SKM-1 treated with dmso at 0.1 percent for 144 hours (cell line): ENCODE results near the gene TNNT3.
"Not testable (repeated sequence)": the region's sequence is repeated elsewhere in the genome, so short reads cannot be mapped to it uniquely, and the experiment has no call there.

Experiments
- DNase-seq: peaks from one replicate; lab custom pipeline; 2025; ENCODE audit not compliant: unreplicated experiment; lab: John Stamatoyannopoulos, UW

Gene TNNT3

DNA sequence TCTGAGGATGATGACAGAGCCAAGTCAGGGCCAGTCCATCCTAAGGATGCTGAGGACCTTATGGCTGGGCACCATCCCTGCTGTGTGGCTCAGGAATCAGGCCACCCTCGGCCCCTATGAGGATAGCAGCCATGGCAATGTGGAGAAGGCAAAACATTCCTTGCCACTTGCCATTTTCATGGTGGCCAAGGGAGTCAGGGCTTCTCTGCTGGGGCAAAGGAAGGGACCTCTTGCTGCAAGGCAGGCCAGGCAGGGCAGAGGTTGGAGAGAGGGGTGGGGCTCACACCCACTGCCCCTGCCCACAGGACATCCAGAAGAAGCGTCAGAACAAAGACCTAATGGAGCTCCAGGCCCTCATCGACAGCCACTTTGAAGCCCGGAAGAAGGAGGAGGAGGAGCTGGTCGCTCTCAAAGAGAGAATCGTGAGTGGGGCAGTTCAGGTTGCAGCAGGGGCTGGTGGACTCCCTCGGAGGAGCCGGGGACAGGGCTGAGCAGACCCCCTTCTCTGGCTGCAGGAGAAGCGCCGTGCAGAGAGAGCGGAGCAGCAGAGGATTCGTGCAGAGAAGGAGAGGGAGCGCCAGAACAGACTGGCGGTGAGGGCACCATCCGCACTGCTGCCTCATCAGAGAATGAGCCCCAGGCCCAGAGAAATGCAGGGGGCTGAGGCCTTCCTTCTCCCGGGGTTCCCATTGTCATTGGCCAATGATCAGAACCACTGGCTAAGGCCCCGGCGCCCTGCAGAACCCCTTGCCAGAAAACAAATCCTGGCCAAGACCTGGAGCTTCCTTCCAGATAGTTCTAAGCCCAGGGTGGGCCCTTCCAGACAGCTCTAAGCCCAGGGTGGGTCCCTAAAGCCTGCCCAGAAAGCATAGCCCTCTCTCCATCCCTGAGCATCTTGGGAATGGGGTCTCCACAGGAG is 14.2 kb downstream of the TNNT3 start:
- no peak for DNase-seq

DNA sequence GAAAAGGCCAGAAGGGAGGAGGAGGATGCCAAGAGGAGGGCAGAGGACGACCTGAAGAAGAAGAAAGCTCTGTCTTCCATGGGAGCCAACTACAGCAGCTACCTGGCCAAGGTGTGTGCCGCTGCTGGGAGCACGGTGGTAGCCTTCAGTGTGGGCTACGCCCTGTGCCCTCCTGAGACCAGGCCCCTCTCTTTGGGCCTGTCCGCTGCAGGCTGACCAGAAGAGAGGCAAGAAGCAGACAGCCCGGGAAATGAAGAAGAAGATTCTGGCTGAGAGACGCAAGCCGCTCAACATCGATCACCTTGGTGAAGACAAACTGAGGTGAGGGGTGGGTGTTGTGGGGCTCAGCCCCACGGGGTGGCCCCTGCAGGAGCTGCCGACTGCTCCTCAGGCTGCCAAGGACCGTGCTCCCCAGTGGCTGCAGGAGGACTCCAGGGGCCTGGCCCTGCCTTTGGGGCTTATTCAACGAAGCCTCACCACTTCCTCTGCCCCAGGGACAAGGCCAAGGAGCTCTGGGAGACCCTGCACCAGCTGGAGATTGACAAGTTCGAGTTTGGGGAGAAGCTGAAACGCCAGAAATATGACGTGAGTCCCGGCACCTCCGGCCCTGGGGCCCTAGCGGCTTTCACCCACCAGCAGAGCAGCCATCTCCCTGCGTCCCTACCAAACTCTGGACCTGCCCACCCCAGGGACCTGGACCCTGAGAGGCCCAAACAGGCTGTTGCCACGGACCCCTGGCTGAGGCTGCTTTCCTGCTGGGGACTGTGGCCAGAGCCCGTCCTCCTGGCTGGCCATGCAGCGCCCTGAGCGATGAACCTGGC is 15.0 kb downstream of the TNNT3 start:
- DNase-seq: no peak

DNA sequence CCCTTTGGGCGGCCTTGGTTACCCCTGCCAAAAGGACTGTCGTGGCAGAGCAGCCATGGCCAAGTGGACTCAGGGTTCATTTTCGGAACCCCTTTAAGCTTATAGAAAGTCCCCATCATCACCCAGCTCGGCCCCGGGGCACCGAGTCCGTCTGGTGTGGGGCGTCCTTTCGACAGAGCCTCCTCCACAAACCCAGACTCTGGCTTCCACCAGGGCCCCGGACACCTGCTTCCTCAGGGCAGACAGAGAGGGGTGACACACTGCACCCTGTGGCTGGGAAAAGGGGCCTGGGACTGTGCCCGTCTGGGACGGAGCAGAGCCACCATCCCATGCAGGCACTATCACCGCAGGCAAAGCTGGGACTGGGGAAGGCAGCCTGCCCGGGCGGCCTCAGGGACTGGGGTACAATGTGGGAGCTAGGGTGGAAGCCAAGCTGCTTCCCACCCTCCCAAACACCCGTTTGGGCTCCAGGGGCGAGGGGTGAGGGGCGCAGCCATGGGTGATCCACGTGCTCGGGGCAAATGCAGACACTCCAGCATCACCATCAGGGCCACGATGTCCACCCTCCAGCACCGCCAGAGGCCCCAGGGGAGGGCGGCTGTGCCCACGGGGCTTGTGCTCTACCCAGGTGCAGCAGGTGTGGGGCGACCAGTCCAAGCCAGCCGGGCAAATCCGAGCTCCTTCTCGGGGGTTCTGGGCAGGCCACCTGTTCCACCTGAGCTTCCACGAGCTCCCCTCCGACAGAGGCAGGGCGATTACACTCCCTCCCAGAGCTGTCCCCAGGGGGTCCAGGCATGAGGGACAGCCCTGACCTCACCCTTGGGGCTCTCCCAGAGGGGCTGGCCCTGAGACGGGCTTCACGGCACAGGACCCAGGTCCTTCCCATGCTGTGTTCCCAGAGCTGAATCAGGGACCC is 15.9 kb downstream of the TNNT3 start:
- no peak for DNase-seq

DNA sequence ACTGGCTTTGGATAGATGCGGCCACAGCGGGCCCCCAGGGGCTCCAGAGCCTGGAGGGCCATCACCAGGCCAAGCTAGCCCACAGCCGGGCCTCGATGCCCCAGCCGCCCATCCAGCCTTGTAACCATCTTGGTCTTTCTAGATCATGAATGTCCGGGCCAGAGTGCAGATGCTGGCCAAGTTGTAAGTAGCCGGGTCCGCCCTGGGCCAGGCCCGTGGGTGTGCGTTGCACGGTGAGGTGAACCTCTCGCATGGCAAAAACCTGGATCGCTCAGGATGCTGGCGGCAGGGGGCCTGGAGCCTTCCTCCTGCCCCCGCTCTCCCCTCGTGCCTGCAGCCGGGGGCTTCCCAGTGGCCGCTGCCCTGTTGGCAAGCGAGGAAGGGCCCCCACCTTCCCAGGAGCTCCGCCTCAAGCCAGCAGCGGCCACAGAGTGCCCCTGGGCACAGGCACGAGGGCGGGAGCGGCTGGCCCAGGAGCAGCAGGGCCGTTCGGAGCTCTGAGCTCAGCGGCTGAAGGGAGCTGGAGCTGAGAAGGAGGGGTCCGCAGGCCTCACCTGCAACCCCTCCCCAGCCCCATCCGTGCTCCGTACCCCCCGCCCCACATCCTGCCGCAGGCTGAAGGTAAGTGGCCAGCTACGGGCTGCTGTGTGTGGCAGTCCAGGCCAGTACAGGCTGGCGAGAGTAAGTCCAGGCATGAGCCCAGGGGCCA is 16.7 kb downstream of the TNNT3 start:
- no peak for DNase-seq

DNA sequence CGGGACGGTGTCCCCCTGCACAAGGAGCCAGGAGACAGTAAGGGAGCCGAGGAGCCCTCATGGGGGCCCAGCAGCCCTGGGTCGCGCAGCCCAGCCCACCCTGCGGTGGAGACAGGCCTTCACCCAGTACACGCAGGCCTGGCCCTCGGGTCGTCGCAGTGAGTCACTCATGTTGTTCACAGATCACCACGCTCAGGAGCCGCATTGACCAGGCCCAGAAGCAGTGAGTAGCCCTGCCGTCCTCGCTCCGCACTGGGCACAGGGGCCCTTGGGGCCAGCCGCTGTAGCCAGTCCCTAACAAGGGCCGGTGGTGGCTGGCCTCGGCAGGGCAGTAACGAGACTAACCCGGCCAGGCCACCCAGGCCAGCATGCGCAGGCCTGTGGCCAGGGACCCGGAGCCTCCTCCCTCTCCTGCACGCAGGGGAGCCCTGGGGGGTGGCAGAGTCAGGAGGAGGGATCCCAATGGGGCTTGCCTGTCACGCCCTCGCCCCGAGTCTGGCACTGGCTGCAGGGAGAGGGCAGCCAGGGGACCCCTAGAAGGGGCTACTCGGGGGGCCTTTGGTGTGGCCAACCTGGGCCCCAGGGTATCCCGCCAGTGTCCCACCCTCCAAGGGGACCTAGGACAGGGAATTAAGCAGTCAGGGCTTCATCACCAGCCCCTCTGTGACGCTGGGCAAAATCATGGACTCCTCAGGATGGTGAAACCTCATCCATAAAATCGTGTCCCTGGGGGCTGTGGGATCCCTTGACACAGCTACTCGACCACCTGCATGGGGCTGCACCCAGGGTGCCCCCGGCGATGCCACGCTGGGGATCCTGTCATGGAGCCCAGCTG is 17.5 kb downstream of the TNNT3 start:
- no peak for DNase-seq

DNA sequence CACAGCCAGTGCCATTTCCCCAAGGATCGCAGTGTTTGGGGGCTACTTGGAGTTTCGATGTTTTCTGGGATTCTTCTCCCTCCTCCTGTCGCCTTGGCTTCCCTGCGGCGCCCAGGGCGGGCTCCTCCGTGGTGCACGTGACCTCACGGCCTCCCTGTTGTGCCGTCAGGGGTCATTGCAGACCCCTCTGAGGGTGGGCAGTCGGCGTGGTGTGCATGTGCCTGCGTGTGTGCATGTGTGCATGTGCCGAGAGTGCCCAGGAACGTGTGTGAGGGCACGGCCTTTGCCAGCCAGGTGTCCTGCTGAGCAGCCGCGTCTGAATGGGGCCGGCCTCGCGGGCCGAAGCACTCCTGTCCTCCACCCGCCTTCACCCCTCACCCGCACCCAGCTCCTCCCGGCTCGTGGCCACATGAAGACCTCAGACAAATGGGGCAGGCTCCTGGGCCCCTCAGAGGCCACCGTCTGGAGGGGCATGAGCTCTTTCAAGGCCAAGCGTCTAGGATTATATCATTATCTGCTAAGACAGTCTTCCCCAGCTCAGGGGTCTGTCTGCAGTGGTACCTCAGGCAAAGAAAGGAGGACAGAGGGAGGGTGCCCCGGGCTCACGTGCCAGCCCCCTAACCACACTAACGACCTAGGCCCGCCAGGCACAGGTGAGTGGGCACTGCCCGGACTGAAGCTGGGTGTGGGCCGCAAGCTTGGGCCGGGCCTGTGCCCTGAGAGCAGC is 18.3 kb downstream of the TNNT3 start:
- no peak for DNase-seq

DNA sequence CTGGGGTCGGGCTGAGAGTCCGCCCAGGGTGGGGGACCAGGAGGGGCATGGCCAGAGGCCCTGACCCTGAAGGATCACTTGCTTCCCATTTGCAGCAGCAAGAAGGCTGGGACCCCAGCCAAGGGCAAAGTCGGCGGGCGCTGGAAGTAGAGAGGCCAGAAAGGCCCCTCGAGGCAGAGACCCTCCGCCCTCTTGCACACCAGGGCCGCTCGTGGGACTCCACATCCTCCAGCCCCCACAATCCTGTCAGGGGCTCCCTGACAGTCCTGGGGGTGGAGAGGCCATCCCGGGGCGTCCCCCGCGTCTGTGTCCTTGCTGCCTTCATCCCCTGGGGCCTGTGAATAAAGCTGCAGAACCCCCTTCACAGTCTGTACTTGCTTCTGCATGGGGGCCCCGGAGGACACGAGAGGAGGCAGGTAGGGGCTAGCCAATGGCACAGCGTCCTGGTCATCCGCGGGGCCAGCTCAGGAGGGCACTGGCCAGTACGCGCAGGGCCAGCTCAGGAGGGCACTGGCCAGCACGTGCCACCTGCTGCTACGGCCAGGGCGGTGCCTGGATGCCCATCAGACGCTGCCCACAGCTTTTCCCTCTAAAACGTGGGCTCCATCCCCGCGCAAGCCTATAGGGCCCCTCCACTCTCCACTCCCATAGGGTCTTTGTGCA is 19.0 kb downstream of the TNNT3 start:
- DNase-seq: no peak

DNA sequence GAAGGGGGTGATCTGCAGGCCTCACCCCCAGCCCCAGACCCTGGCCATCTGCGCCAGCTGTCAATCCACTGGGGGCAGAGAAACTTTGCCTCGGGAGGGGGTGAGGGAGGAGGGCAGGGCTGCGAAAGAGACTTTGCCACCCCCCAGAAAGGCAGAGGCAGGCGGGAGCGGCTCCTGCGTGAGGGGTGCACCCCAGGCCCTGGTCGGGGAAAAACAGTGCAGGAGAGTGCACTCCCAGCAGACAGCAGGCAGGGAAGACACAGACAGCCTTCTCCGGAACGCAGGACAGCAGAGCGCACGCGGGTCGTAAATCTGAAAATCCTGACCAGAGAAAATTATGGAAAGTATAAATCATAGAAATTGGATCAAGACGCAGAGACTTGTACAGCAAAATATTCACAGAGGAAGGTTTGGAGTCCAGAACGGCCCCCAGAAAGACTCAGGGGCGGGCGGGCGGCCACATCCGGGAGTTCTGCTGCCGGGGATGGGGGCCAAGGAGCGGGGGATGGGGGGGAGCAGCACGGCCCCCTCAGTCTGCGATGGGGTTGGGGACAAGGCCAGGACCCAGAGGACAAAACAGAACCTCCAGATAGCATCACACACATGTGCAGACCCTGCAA is 19.6 kb downstream of the TNNT3 start:
- DNase-seq: no peak

DNA sequence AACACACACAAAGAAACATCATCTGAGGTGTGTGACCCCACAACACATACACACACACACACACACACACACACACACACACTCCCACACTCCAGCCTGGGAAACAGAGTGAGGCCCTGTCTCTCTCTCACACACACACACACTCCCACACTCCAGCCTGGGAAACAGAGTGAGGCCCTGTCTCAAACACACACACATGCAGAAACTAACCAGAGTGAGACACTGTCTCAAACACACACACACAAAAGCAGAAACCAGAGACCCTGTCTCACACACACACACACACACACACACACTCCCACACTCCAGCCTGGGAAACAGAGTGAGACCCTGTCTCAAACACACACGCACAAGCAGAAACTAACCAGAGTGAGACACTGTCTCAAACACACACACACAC is 20.3 kb downstream of the TNNT3 start:
- not testable (repeated sequence) for DNase-seq

DNA sequence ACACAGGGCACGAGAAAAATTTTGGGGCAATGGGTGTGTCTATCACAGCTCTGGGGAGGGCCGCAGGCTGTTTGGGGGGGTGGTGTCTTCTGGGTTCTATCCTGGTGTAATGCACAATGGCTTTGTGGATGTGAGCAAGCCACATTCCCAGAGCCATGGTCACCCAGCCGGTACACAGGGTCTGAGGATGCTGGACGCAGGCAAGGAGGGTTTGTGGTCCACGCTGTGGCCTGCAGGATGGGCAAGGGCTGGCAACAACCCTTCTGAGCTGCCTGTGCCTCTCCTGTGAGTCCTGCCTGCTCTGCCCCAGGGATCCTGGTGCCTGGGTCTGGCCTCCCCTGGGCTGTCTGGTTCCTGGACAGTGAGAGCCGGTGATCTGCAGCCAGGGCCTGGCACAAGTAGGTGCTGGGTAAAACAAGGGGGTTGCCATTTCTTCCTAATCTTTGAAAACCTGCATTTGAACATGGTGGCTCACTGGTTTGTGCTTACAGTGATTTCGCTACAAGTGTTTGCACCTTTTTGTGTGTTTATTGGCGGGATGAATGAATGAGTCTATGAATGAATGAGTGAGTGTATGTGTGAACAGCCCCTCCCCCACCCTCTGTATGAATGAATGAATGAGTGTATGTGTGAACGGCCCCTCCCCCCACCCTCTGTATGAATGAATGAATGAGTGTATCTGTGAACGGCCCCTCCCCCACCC is 23.2 kb downstream of the TNNT3 start:
- DNase-seq: no peak

DNA sequence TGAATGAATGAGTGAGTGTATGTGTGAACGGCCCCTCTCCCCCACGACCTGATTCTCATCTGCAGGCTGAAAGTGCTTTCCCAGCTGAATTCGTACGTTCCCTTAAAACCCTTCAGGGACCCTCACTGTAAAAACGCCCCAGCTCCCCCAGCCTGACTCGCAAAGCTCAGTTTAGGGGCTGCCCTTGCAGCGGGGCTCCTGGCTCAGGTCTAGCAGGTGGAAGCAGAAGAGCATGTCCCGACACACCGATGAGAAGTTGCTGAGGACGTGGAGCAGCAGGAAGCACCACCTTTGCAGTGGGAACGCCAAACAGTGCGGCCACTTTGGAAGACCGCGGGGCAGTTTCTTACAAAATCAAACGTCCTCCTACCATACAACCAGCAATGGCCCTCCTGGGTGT is 24.1 kb downstream of the TNNT3 start:
- no peak for DNase-seq

DNA sequence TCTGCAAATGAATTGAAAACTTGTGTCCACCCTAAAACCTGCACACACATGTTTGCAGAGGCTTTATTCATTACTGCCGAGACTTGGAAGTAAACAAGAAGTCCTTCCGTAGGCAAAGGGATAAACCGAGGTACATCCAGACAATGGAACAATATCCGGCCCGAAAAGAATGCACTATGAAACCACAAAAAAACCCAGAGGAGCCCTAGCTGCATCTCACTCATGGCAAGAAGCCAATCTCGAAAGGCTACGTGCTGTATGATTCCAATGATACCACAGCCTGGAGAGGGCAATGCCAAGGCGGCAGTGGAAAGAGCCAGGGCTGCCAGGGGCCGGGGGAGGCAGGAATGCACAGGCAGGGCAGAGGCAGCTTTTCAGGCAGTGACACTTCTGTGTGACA is 24.5 kb downstream of the TNNT3 start:
- no peak for DNase-seq

DNA sequence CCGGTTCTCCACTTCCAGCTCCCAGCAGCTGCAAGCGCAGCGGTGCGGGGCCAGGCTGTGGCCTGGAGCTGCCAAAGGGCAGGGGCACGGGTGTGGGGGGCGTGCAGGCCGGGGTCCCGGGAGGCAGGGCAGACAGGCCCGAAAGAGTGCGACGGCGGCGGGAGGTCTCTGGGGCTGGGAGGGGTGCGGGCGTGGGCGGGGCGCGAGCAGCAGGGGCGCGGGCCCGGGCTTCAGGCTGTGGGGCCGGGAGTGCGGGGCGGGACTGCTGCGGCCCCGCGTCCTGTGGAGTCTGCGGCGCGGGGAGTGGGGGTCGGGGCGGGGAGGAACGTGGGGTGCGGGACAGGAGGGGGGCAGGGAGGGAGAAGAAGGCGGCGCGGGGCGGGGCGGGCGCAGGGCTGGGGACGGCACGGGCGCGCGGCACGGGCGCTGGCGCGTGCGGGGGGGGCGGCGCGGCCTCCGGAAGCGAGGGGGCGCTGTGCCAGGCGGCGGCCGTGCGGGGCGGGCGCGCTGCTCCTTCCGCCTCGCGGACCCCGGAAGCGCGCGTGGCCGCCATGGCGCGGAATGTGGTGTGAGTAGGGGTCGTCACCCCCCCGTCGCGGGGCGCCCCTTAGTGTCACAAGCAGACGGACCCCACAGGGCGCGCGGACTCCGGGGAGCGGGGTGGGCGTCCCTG is 27.4 kb downstream of the TNNT3 start, which contains the start of gene MRPL23:
Gene MRPL23, plus strand, starts transcription at position 521 of the 673 bp plus-strand sequence. Its CDS starts 31 bp downstream, at position 552.
- no peak for DNase-seq

DNA sequence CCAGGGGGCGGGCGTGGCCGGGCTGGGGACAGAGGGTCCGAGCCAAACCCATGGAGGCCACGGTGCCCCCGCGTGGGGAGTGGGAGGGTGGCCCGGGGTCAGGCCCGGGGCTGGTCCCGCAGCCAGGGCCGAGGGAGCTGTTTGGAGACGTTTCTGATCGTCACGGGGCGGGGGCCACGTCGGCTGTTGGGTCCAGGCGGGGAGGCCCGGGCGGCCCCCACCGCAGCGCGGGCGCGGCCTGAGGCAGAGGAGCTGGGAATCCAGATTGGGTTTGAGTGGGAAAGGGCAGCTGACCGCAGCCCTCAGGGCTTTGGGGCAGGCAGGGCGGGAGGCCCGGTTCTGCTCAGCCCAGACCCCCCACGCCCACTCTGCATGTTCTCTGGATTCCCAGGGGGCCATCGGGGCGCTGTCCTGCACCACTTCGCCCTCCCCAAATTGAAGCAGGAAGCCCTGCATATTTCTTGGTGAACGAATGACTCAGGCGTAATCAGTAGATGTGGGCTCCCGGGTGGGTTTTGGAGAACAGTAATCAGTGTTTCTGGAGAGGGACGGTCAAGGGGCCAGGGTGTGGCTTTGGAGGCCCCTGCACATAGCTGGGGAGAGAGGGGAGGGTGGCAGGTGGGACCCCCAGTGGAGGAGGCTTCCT is 28.2 kb downstream of the TNNT3 start:
- no peak for DNase-seq

DNA sequence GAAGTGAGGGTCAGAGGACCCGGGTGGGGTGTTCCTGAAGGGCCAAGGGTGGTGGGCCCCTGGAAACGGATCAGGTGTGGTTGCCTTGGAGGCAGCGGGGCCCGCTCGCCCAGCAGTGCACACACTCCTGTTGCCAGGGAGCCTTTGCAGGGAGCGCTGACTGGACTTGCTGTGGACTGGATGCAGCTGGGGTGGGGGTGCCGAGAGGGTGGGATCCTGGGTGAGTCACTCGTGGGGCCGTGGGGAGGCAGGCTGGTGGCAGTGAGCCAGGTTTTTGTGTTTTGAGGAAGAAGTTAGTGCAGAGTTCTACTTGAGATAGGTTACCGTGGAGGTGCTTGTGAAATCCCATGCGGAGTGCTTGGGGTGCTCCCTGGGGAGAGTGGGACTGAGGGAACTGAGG is 28.9 kb downstream of the TNNT3 start:
- DNase-seq: no peak

DNA sequence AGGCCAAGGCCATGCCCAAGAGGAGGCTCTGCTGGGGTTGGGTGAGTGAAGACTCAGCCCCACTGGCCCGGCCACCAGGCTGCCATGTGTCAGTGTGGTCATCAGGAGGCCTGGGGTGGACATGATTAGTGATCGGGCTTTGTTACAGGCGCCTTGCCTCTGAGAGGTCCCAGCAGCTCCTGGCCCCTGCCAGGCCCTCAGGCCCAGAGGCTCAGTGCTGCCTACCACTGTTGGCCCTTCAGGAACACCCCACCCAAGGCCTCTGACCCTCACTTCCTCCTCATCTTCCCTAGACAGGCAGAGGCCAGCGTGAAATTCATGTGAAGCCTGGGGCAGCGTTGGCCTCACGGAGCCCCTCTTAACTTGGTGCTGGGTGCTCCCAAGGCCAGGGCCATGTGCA is 29.8 kb downstream of the TNNT3 start:
- no peak for DNase-seq
